Duodenal mucosa (tissue), 2 donors: ENCODE measurements around the gene CCDC152.

Experiments
- H3K27ac ChIP-seq: one replicate; pipeline ENCODE4 v1.7.0; 2013; ENCODE audit warnings: low read depth, low read length
- H3K27me3 ChIP-seq, 2 donors: one replicate each; pipeline ENCODE4 v1.7.0; 2013; ENCODE audit warnings: low read length in 2 of 2, control low read depth in 1 of 2; ENCODE audit not compliant: insufficient read depth in 2 of 2, control insufficient read depth in 1 of 2
- H3K36me3 ChIP-seq, 2 donors: one replicate each; pipeline ENCODE4 v1.7.0; 2013; ENCODE audit warnings: low read length in 2 of 2, control low read depth in 1 of 2; ENCODE audit not compliant: insufficient read depth in 2 of 2, control insufficient read depth in 1 of 2
- H3K4me1 ChIP-seq, 2 donors: one replicate each; pipeline ENCODE4 v1.7.0; 2013; ENCODE audit warnings: low read length in 2 of 2, control low read depth in 1 of 2; ENCODE audit not compliant: insufficient read depth in 2 of 2, control insufficient read depth in 1 of 2
- H3K4me3 ChIP-seq, 2 donors: one replicate each; pipeline ENCODE4 v1.7.0; 2013; ENCODE audit warnings: low read length in 2 of 2, low read depth in 1 of 2
- H3K9ac ChIP-seq, 2 donors: one replicate each; pipeline ENCODE4 v1.7.0; 2013; ENCODE audit warnings: low read length in 2 of 2, low read depth in 1 of 2
- H3K9me3 ChIP-seq, 2 donors: one replicate each; pipeline ENCODE4 v1.7.0; 2013; ENCODE audit warnings: low read length in 2 of 2, control low read depth in 1 of 2; ENCODE audit not compliant: control insufficient read depth in 1 of 2

CCDC152 gene

DNA sequence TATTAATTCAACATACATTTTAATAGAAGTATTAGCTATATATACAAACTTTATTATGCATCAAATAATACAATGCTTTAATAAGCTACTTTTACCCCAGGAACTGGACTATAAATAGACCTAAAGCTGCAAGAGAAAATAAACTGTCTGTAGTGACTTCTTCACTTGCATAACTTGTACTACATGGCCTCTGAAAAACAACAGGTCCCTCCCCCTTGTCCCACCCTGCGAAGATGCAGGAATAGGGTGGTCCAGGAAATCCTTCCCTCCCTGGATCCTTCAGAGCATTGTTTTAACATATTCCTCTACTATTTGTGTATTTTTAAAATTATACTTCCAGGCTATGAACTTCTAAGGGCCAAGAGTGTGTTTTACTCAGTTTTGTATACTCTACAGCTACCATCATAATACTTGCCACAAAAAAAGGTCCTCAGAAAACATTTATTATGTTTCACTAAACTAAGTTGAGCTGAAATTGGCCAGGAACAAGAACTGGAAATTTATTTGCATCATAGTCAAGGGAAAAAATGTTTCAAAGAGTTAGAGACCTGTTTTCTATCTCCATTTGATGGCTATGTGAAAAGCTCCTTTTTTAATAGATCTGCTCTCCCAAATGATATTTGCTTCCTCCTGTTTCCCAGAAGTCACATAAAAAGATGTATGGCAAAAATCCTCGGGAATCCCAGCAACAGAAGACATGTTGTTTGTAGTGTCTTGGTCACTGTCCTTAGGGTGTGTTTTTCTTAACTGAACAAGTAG lies 70.3 kb downstream of the CCDC152 start:
- H3K4me1 ChIP-seq = peaks cover 4 to 7% of the 10 kb centered on the region in 2 donors
- no peaks in the 10 kb centered on the region for H3K27me3 ChIP-seq
- H3K9ac ChIP-seq = no peak overlapping the region
- H3K4me3 ChIP-seq = no peak overlapping the region
- H3K27ac ChIP-seq = no peak overlapping the region
- no peaks in the 10 kb centered on the region for H3K36me3 ChIP-seq
- H3K9me3 ChIP-seq = no peaks in the 10 kb centered on the region

GRCh38 chr5:42828671-42829070 lies 72.1 kb downstream of the CCDC152 start:
- Histone ChIP-seq H3K9ac (no peak overlapping the region), H3K9me3 (no peaks in the 10 kb centered on the region), H3K4me3 (no peak overlapping the region), H3K27me3 (no peaks in the 10 kb centered on the region), H3K36me3 (no peaks in the 10 kb centered on the region), H3K27ac (no peak overlapping the region), H3K4me1 (peaks cover 4 to 7% of the 10 kb centered on the region in 2 donors)

GRCh38 chr5:42830924-42831323 lies 74.3 kb downstream of the CCDC152 start:
- no peak overlapping the region for H3K27ac ChIP-seq
- no peak overlapping the region for H3K4me3 ChIP-seq
- H3K36me3 ChIP-seq = no peaks in the 10 kb centered on the region
- no peaks in the 10 kb centered on the region for H3K9me3 ChIP-seq
- H3K9ac ChIP-seq = no peak overlapping the region
- H3K27me3 ChIP-seq = no peaks in the 10 kb centered on the region
- no peaks in the 10 kb centered on the region for H3K4me1 ChIP-seq

DNA sequence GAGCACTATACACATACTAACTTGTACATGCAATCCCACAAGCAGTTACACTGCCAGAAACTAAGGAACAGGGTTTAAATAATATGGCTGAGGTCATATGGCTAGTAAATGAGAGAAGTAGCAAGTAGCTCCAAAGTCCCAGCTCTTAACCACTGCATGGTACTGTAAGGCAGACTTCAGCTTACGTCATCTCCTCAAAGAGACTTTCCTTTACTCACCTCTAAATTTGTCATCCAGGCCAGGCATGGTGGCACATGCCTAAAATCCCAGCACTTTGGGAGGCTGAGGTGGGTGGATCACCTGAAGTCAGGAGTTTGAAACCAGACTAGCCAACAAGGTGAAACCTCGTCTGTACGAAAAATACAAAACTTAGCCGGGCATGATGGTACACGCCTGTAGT lies 75.4 kb downstream of the CCDC152 start:
- H3K27me3 ChIP-seq = no peaks in the 10 kb centered on the region
- no peaks in the 10 kb centered on the region for H3K9me3 ChIP-seq
- H3K4me3 ChIP-seq = no peak overlapping the region
- H3K4me1 ChIP-seq = no peaks in the 10 kb centered on the region
- H3K9ac ChIP-seq = no peak overlapping the region
- no peaks in the 10 kb centered on the region for H3K36me3 ChIP-seq
- H3K27ac ChIP-seq = no peak overlapping the region

DNA sequence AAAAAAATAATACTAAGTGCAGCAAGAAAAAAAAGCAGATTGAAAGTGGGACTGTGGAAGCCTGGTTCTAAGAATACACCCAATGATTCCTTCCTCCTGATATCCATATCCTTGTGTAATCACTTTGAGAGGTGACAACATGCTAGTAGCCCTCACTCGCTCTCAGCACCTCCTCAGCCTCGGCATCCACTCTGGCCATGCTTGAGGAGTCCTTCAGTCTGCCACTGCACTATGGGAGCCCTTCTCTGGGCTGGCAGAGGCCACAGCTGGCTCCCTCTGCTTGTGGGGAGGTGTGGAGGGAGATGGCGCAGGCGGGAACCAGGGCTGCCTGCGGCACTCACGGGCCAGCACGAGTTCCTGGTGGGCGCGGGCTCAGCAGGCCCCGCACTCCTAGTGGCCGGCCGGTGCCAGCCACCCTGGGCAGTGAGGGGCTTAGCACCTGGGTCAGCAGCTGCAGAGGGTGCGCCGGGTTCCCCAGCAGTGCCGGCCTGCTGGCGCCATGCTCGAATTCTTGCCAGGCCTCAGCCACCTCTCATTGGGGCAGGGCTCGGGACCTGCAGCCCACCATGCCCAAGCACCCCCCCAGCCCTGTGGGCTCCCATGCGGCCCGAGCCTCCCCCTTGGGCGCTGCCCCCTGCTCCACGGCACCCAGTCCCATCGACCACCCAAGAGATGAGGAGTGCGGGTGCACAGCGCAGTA lies 79.6 kb downstream of the CCDC152 start:
- Histone ChIP-seq H3K4me3 (no peak overlapping the region), H3K27ac (no peak overlapping the region), H3K9me3 (no peaks in the 10 kb centered on the region), H3K9ac (no peak overlapping the region), H3K4me1 (peaks cover 7 to 9% of the 10 kb centered on the region in 2 donors), H3K36me3 (no peaks in the 10 kb centered on the region), H3K27me3 (no peaks in the 10 kb centered on the region)

- Histone ChIP-seq H3K27ac (no peak overlapping the region), H3K9ac (no peak overlapping the region), H3K9me3 (no peaks in the 10 kb centered on the region), H3K27me3 (no peaks in the 10 kb centered on the region), H3K36me3 (no peaks in the 10 kb centered on the region), H3K4me1 (peaks cover 7 to 10% of the 10 kb centered on the region in 2 donors), H3K4me3 (no peak overlapping the region)
These were observed 81.0 kb downstream of the CCDC152 start for GRCh38 chr5:42837601-42838000.

DNA sequence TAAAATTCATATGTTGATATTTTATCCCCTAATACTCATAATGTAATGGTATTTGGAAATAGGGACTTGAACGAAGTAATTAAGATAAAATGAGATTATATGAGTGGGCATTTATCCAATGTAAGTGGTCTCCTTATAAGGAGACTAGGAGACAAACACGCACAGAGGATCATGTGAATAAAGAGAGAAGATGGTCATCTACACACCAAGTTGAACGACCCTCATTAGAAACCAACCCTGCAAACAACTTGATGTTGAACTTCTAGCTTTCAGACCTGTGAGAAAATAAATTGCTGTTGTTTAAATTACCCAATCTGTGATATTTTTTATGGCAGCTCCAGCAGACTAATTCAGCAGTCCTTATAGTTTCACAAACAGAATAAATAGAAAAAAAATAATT lies 82.6 kb downstream of the CCDC152 start:
- peaks cover 7 to 10% of the 10 kb centered on the region in 2 donors for H3K4me1 ChIP-seq
- no peaks in the 10 kb centered on the region for H3K36me3 ChIP-seq
- H3K27ac ChIP-seq = no peak overlapping the region
- H3K27me3 ChIP-seq = no peaks in the 10 kb centered on the region
- no peak overlapping the region for H3K9ac ChIP-seq
- no peak overlapping the region for H3K4me3 ChIP-seq
- H3K9me3 ChIP-seq = no peaks in the 10 kb centered on the region

DNA sequence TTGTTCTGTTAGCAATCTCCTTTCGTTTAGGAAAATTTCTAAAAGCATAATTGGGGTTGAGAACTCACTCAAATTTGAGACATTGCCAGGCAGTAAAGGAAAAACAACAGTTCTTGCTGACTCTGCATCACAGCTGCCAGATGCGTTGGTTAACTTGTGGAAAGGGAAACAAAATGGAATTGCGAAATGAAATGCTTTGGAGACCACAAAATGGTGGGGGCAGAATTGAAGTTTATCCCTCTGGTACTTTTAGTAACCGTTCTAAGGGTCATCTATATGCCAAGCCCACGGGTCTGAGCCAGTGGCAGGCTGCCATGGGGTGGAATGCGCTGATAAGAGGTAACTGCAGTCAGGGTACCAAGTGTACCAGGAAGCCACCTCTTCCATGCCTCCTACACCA lies 83.7 kb downstream of the CCDC152 start:
- no peak overlapping the region for H3K27ac ChIP-seq

GRCh38 chr5:42840842-42841567 lies 84.4 kb downstream of the CCDC152 start:
- no peaks in the 10 kb centered on the region for H3K27me3 ChIP-seq
- H3K9me3 ChIP-seq = no peaks in the 10 kb centered on the region
- H3K4me3 ChIP-seq = no peak overlapping the region
- H3K27ac ChIP-seq = no peak overlapping the region
- no peak overlapping the region for H3K9ac ChIP-seq
- H3K4me1 ChIP-seq = peaks cover 7 to 10% of the 10 kb centered on the region in 2 donors
- no peaks in the 10 kb centered on the region for H3K36me3 ChIP-seq

More for the DNA sequence above, 83.7 kb downstream of the CCDC152 start:
- no peak overlapping the region for H3K4me3 ChIP-seq
- no peaks in the 10 kb centered on the region for H3K9me3 ChIP-seq
- H3K9ac ChIP-seq = no peak overlapping the region
- no peaks in the 10 kb centered on the region for H3K27me3 ChIP-seq
- H3K36me3 ChIP-seq = no peaks in the 10 kb centered on the region
- peaks cover 7 to 10% of the 10 kb centered on the region in 2 donors for H3K4me1 ChIP-seq
